Lower leg skin (tissue), 3 donors: ENCODE measurements around the gene ACIN1.

Experiments used
- POLR2A ChIP-seq, 2 donors: fragments of 450-650 bp; IDR thresholded peaks; one replicate each; pipeline ENCODE4 v1.6.1; 2016 to 2017; ENCODE audit warnings: antibody characterized with exemption in 2 of 2, mild to moderate bottlenecking in 1 of 2, moderate library complexity in 1 of 2
- TF ChIP-seq, protein P1 (sequence below), 3 donors: fragments of 450-650 bp; IDR thresholded peaks; one replicate each; pipeline ENCODE4 v1.5.1; 2016; ENCODE audit warnings: antibody characterized with exemption in 3 of 3, mild to moderate bottlenecking in 3 of 3, moderate library complexity in 2 of 3

DNA sequence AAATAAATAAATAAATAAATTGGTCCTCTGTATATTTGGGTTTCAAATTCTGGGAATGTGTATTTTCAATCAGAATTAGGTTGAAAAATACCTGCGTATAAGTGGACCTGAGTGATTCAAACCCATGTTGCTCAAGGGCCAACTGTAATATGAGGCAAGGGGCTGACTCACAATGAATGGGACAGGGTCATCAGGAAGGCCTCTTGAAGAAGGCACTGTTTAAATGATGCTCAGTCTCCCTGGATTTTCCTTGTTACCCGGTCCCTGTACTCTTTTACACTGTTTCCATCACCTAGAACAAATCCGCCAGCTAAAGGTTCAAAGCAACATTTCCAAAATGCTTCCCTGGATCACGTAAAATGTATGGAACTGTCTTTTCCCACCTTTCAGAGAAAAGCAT, 64.0 kb downstream of the ACIN1 start:
- TF ChIP-seq POLR2A (IDR thresholded peaks at IDR 0.05): no peak
- TF ChIP-seq, protein P1, sequence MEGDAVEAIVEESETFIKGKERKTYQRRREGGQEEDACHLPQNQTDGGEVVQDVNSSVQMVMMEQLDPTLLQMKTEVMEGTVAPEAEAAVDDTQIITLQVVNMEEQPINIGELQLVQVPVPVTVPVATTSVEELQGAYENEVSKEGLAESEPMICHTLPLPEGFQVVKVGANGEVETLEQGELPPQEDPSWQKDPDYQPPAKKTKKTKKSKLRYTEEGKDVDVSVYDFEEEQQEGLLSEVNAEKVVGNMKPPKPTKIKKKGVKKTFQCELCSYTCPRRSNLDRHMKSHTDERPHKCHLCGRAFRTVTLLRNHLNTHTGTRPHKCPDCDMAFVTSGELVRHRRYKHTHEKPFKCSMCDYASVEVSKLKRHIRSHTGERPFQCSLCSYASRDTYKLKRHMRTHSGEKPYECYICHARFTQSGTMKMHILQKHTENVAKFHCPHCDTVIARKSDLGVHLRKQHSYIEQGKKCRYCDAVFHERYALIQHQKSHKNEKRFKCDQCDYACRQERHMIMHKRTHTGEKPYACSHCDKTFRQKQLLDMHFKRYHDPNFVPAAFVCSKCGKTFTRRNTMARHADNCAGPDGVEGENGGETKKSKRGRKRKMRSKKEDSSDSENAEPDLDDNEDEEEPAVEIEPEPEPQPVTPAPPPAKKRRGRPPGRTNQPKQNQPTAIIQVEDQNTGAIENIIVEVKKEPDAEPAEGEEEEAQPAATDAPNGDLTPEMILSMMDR (IDR thresholded peaks at IDR 0.05): no peak
